Tibial nerve (tissue), 3 donors: ENCODE measurements around the gene COL27A1.

ENCODE experiments used
- CTCF ChIP-seq, 5 experiments: fragments of 200-600 bp in 3 of 5; fragments of 450-650 bp in 2 of 5; sonication (generic) in 3 of 5; IDR thresholded peaks; one replicate each; pipeline ENCODE4 v1.5.1; 2016 to 2019; ENCODE audit warnings: antibody characterized with exemption in 5 of 5, mild to moderate bottlenecking in 3 of 5, moderate library complexity in 2 of 5
- POLR2A ChIP-seq, 2 donors: fragments of 450-650 bp; IDR thresholded peaks; one replicate each; pipeline ENCODE4 v1.6.1; 2017; ENCODE audit warnings: antibody characterized with exemption in 2 of 2, mild to moderate bottlenecking in 2 of 2, moderate library complexity in 2 of 2

GRCh38 chr9:114168281-114169028, 13.1 kb downstream of the COL27A1 start:
- TF ChIP-seq CTCF (IDR thresholded peaks at IDR 0.05) (no peak), POLR2A (IDR thresholded peaks at IDR 0.05) (no peak)
